Esophagus squamous epithelium (tissue), 4 donors: ENCODE measurements around the gene SPC25.

Experiments used
- POLR2A ChIP-seq, 4 donors: fragments of 450-650 bp; IDR thresholded peaks; one replicate each; pipeline ENCODE4 v1.6.1; 2017; ENCODE audit warnings: antibody characterized with exemption in 4 of 4, mild to moderate bottlenecking in 4 of 4, moderate library complexity in 3 of 4
- TF ChIP-seq, protein P1 (sequence below), 6 experiments: fragments of 450-650 bp in 4 of 6; fragments of 200-600 bp in 2 of 6; sonication (generic) in 2 of 6; IDR thresholded peaks; one replicate each; pipeline ENCODE4 v1.5.1; 2016 to 2019; ENCODE audit warnings: antibody characterized with exemption in 6 of 6, mild to moderate bottlenecking in 4 of 6, moderate library complexity in 4 of 6

DNA sequence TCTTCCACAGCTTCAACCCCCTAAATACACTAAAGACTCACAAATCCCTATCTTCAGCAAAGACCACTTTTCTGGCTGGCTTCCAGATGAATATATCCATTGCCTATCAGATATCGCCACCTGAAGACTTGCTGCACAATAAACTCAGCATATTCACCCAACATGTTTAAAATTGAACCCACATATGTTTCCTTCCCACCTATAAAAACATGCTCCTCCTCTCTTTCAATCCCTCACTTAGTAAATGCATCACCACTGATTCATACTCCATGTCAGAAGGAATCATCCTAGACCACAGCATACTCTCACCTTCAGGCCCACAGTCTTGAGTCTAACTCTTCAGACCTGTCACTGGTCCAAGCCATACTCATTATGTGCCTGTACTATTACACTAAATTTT is 5.3 kb downstream of the SPC25 start:
- TF ChIP-seq, protein P1, sequence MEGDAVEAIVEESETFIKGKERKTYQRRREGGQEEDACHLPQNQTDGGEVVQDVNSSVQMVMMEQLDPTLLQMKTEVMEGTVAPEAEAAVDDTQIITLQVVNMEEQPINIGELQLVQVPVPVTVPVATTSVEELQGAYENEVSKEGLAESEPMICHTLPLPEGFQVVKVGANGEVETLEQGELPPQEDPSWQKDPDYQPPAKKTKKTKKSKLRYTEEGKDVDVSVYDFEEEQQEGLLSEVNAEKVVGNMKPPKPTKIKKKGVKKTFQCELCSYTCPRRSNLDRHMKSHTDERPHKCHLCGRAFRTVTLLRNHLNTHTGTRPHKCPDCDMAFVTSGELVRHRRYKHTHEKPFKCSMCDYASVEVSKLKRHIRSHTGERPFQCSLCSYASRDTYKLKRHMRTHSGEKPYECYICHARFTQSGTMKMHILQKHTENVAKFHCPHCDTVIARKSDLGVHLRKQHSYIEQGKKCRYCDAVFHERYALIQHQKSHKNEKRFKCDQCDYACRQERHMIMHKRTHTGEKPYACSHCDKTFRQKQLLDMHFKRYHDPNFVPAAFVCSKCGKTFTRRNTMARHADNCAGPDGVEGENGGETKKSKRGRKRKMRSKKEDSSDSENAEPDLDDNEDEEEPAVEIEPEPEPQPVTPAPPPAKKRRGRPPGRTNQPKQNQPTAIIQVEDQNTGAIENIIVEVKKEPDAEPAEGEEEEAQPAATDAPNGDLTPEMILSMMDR (IDR thresholded peaks at IDR 0.05): no peak
- TF ChIP-seq POLR2A (IDR thresholded peaks at IDR 0.05): no peak
